GM18868 (cell line): ENCODE results near the gene ANKS1B.
"Not testable (repeated sequence)": the region's sequence is repeated elsewhere in the genome, so short reads cannot be mapped to it uniquely, and the experiment has no call there.

ENCODE experiments used
- ATAC-seq: cut with Tn5 transposase; IDR thresholded peaks from one replicate; pipeline ENCODE4 v1.9.1; 2021; ENCODE audit warnings: mild to moderate bottlenecking, moderate library complexity; ENCODE audit not compliant: unreplicated experiment

Gene ANKS1B

GRCh38 chr12:99879439-99879838, 105.3 kb downstream of the ANKS1B start:
- no peak for ATAC-seq

- ATAC-seq = no peak
Observed at GRCh38 chr12:99875081-99875480, 109.7 kb downstream of the ANKS1B start.

- ATAC-seq = no peak
Observed at GRCh38 chr12:99870085-99870484, 114.7 kb downstream of the ANKS1B start.

- ATAC-seq = no peak
Observed at GRCh38 chr12:99861731-99862130, 123.0 kb downstream of the ANKS1B start.

- ATAC-seq = no peak
Observed at GRCh38 chr12:99859126-99859525, 125.6 kb downstream of the ANKS1B start.

- ATAC-seq = no peak
Observed at GRCh38 chr12:99852666-99853065, 132.1 kb downstream of the ANKS1B start.

- no peak for ATAC-seq
Observed at GRCh38 chr12:99847936-99848335, 136.8 kb downstream of the ANKS1B start.

- no peak for ATAC-seq
Observed at GRCh38 chr12:99834710-99835109, 150.0 kb downstream of the ANKS1B start.

GRCh38 chr12:99833397-99833796, 151.3 kb downstream of the ANKS1B start:
- ATAC-seq = no peak

GRCh38 chr12:99824900-99825542, 159.7 kb downstream of the ANKS1B start:
- no peak for ATAC-seq

- ATAC-seq = no peak
Observed at GRCh38 chr12:99822273-99822672, 162.5 kb downstream of the ANKS1B start.

- no peak for ATAC-seq
Observed at GRCh38 chr12:99810718-99811593, 173.8 kb downstream of the ANKS1B start.

- no peak for ATAC-seq
Observed at GRCh38 chr12:99809909-99810308, 174.8 kb downstream of the ANKS1B start.

- ATAC-seq = no peak
Observed at GRCh38 chr12:99806304-99806703, 178.4 kb downstream of the ANKS1B start.

- no peak for ATAC-seq
Observed at GRCh38 chr12:99804715-99805114, 180.0 kb downstream of the ANKS1B start.

- no peak for ATAC-seq
Observed at GRCh38 chr12:99800605-99801004, 184.1 kb downstream of the ANKS1B start.

- not testable (repeated sequence) for ATAC-seq
Observed at GRCh38 chr12:99797931-99798330, 186.8 kb downstream of the ANKS1B start.

- ATAC-seq = no peak
Observed at GRCh38 chr12:99783421-99783820, 201.3 kb downstream of the ANKS1B start.

GRCh38 chr12:99772274-99772673, 212.5 kb downstream of the ANKS1B start:
- ATAC-seq = no peak

- ATAC-seq = no peak
Observed at GRCh38 chr12:99771659-99772058, 213.1 kb downstream of the ANKS1B start.

GRCh38 chr12:99769396-99769980, 215.2 kb downstream of the ANKS1B start:
- no peak for ATAC-seq

- no peak for ATAC-seq
Observed at GRCh38 chr12:99768758-99769157, 216.0 kb downstream of the ANKS1B start.
